Ecto neural progenitor cell (in vitro differentiated cells): Measurements from ENCODE around the gene RAG1.

Source experiments
- DNase-seq: peaks from one replicate; pipeline ENCODE4 v3.0.0-alpha.2; 2018; ENCODE audit warnings: low spot score

The RAG1 gene

GRCh38 chr11:36628141-36628540 lies 60.3 kb downstream of the RAG1 start:
- no peak for DNase-seq

- DNase-seq, result no peak
Measured at GRCh38 chr11:36628765-36629244, 61.0 kb downstream of the RAG1 start.
